AG04450 (cell line): ENCODE data around the gene HRH2. TPM values are rescaled to one million over a fixed set of nuclear protein-coding genes. Genes with fewer than 3 reads are reported as not detected.
"Not testable (repeated sequence)": the region's sequence is repeated elsewhere in the genome, so short reads cannot be mapped to it uniquely, and the experiment has no call there.

Experiments used
- CTCF ChIA-PET: fragments of 300-600, 350-600 bp; formaldehyde crosslinking; extraction: SDS; loops from one replicate; lab custom pipeline; 2022; ENCODE audit warnings: antibody characterized with exemption, inconsistent platforms; lab: Charles Lee
- POLR2A ChIA-PET: fragments of 350-600 bp; formaldehyde crosslinking; extraction: SDS; loops from one replicate; lab custom pipeline; 2021; ENCODE audit warnings: antibody characterized with exemption, inconsistent platforms; lab: Yijun Ruan, JAX
- DNase-seq: peaks from one replicate; pipeline ENCODE4 v3.0.0-alpha.2; 2011; ENCODE audit warnings: low read depth, low spot score
- H3K27ac ChIP-seq: one replicate; pipeline ENCODE4 v1.5.1; 2012; ENCODE audit warnings: low read depth, low read length, control low read depth
- H3K27me3 ChIP-seq: one replicate; pipeline ENCODE4 v1.6.0; 2012; ENCODE audit warnings: low read length; ENCODE audit not compliant: control insufficient read depth, insufficient read depth
- H3K4me3 ChIP-seq: 2 replicates; pipeline ENCODE4 v1.5.1; 2011; ENCODE audit warnings: mild to moderate bottlenecking, low read depth, low read length, control low read depth
- H3K9me3 ChIP-seq: 2 replicates; pipeline ENCODE4 v1.5.1; 2012; ENCODE audit warnings: low read length; ENCODE audit not compliant: control insufficient read depth, insufficient read depth
- CTCF ChIP-seq: IDR thresholded peaks from 2 replicates; pipeline ENCODE4 v1.5.1; 2011; ENCODE audit warnings: low read depth, low read length, control low read depth, inconsistent platforms
- polyA plus RNA-seq: library from polyadenylated mRNA; depleted of rRNA; stranded (reverse); fragments of >200 nt; gene quantifications from 2 replicates; pipeline ENCODE4 v1.2.3, GENCODE V29; 2011

HRH2 gene
- polyA plus RNA-seq, 1 experiment: not detected

DNA sequence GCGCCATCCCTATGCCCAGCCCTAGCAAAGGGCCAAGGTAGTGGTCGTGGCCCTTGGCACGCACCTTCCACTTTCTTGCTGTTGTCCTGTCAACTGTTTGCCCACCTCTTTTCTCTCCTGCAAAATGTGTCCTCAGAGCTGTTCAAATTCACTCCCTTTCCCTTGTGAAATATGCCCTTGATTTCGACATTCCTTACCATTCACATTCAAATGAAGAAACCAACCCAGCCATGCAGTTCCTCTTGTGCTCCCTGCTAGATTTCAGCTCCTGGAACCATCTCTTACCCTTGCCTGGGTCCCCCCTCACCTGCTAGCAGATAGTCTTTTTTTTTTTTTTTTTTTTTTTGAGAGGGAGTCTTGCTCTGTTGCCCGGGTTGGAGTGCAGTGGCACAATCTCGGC lies 19.6 kb upstream of the HRH2 start:
- ChIA-PET POLR2A (no interaction called here), CTCF (interaction anchor here (0.7 kb wide), 1 partner anchor 105 kb away, joined by 3 read pairs; no protein-coding TSS in a partner anchor)
- H3K27ac ChIP-seq: no peak overlapping the region
- no peak overlapping the region for H3K4me3 ChIP-seq
- TF ChIP-seq CTCF: no peak
- H3K27me3 ChIP-seq: no peaks in the 10 kb centered on the region
- no peak for DNase-seq
- peaks cover 14% of the 10 kb centered on the region for H3K9me3 ChIP-seq

DNA sequence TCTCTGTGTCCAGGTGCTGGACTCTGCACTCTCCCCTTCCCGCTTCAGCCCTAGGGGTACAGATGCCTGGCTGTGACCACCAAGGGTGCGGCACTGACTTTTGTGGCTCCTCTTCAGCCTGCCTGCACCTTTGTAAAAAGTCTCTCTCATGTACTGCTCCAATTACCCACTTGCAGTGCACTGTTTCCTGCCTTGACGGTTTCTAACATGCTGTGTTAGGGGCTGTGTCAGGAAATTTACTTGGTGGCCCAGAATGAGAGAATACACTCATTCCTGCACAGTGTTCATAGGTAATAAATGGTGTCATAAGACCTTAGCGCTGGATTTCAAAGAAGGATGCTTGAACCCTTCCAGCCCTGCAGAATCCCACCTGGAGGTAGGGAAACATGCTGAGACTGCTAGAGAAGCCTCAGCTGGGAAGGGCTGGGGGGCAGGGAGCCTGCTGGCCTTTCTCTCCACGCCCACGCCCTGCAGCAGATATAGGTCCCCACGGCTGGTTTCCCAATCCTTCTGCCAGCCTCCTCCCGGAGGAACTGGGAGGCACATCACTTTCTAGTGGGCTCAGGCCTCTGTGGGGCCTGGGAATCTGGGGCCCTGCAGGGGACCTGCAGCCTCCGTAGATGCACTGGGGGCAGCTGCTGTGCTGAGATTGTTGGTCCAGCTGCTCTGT lies 17.6 kb upstream of the HRH2 start:
- ChIA-PET POLR2A (no interaction called here), CTCF (no interaction called here)
- Histone ChIP-seq H3K27me3 (no peaks in the 10 kb centered on the region), H3K4me3 (no peak overlapping the region), H3K27ac (no peak overlapping the region), H3K9me3 (peaks cover 14% of the 10 kb centered on the region; the same call in 1 of the 2 replicates)
- no peak for TF ChIP-seq CTCF
- no peak for DNase-seq

GRCh38 chr5:175642998-175643397 lies 14.9 kb upstream of the HRH2 start:
- Histone ChIP-seq H3K9me3 (peaks cover 14% of the 10 kb centered on the region), H3K4me3 (no peak overlapping the region), H3K27ac (no peak overlapping the region), H3K27me3 (no peaks in the 10 kb centered on the region)
- POLR2A ChIA-PET: no interaction called here
- CTCF ChIA-PET: no interaction called here
- no peak for DNase-seq
- no peak for TF ChIP-seq CTCF

- no peak overlapping the region for H3K4me3 ChIP-seq
- no peak overlapping the region for H3K27ac ChIP-seq
- ChIA-PET POLR2A (no interaction called here), CTCF (no interaction called here)
- TF ChIP-seq CTCF: no peak
- no peak for DNase-seq
- H3K9me3 ChIP-seq: peaks cover 5% of the 10 kb centered on the region; the same call in 1 of the 2 replicates
- no peaks in the 10 kb centered on the region for H3K27me3 ChIP-seq
These were observed 11.6 kb upstream of the HRH2 start for GRCh38 chr5:175646251-175646650.

DNA sequence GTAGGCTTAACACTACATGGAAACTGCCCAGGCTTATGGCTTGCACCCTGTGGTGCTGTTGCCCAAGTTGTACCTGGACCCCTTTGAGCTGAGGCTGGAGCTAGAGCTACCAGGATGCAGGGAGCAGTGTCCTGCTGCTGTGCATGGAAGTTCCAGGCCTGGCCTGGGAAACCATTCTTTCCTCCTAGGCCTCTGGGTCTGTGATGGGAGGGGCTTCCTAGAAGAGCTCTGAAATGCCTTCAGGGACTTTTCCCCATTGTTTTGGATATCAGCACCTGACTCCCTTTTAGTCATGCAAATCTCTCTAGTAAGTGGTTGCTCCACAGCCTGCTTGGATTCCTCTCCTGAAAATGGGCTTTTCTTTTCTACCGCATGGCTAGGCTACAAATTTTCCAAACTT lies 7.9 kb upstream of the HRH2 start:
- ChIA-PET POLR2A (no interaction called here), CTCF (no interaction called here)
- Histone ChIP-seq H3K27me3 (no peaks in the 10 kb centered on the region), H3K4me3 (no peak overlapping the region), H3K9me3 (peaks cover 5% of the 10 kb centered on the region; the same call in 1 of the 2 replicates), H3K27ac (no peak overlapping the region)
- no peak for TF ChIP-seq CTCF
- no peak for DNase-seq

DNA sequence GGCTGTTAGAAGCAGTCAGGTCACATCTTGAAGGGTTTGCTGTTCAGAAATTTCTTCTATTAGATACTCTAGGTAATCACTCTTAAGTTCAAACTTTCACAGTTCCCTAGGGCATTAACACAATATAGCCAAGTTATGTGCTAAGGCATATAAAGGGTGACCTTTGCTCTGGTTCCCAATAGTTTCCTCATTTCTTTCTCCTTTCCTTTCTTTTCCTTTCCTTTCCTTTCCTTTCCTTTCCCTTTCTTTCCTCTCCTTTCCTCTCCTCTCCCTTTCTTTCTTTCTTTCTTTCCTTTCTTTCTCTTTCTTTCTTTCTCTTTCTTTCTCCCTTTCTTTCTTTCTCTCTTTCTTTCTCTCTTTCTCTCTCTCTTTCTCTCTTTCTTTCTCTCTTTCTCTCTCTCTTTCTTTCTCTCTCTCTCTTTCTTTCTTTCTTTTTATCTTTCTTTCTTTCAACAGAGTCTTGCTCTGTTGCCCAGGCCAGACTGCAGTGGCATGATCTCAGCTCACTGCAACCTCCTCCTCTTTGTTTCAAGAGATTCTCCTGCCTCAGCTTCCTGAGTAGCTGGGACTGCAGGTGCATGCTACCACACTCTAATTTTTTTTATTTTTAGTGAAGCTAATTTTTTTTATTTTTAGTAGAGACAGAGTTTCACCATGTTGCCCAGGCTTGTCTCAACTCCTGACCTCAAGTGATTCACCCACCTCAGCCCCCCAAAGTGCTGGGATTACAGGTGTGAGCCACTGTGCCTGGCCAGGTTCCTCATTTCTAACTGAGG lies 7.3 kb upstream of the HRH2 start:
- H3K4me3 ChIP-seq, H3K9me3 ChIP-seq, DNase-seq, H3K27me3 ChIP-seq, POLR2A ChIA-PET, CTCF ChIA-PET, H3K27ac ChIP-seq: not testable (repeated sequence)
